GM12874 (cell line): ENCODE data around the gene SLC17A9.

Experiments used
- TF ChIP-seq, protein P1 (sequence below): IDR thresholded peaks from 2 replicates; pipeline ENCODE4 v1.5.1; 2011; ENCODE audit warnings: low read depth, mild to moderate bottlenecking, control low read depth, low read length, moderate library complexity; ENCODE audit not compliant: insufficient read depth

Gene SLC17A9

DNA sequence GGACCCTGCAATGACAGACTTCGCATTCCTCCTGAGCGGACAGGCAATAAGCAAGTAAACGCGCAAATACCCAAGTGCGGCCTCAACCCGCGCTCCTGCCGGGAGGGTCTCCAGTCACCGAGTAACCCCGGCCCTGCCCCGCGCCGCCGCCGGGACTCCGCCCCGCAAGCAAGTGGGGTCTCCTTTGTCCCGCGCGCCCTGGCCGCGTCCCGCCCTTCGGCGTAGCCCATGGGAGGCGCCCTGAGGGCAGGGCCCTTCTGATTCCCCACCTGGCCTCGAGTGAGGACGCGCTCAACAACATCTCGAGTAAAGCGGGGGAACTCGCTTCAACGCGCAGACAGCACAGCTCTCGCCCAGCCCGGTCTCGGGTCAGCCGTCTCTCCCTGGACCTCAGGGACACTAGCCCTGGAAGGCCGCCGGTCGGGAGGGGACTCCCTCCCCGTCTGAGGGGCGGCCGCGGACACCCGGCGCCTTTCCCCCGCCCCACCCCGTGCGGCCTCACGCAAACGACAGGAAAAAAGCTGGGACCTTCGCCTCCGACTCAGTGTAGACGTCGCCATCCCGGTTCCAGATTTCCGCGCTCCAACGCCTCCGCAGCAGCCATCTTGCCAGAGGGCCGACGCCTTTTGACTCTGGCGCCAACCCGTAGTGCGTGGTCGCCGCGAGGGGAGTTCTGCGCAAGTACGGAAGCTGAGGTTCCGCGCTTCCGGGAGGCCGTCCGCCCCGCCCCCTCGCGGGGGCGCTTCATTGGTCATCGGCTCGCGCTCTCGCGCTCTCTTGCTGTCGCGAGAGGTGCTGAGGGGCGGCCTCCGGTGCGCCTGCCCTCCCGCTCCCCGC lies 15.0 kb upstream of the SLC17A9 start:
- TF ChIP-seq, protein P1, sequence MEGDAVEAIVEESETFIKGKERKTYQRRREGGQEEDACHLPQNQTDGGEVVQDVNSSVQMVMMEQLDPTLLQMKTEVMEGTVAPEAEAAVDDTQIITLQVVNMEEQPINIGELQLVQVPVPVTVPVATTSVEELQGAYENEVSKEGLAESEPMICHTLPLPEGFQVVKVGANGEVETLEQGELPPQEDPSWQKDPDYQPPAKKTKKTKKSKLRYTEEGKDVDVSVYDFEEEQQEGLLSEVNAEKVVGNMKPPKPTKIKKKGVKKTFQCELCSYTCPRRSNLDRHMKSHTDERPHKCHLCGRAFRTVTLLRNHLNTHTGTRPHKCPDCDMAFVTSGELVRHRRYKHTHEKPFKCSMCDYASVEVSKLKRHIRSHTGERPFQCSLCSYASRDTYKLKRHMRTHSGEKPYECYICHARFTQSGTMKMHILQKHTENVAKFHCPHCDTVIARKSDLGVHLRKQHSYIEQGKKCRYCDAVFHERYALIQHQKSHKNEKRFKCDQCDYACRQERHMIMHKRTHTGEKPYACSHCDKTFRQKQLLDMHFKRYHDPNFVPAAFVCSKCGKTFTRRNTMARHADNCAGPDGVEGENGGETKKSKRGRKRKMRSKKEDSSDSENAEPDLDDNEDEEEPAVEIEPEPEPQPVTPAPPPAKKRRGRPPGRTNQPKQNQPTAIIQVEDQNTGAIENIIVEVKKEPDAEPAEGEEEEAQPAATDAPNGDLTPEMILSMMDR, result no peak

DNA sequence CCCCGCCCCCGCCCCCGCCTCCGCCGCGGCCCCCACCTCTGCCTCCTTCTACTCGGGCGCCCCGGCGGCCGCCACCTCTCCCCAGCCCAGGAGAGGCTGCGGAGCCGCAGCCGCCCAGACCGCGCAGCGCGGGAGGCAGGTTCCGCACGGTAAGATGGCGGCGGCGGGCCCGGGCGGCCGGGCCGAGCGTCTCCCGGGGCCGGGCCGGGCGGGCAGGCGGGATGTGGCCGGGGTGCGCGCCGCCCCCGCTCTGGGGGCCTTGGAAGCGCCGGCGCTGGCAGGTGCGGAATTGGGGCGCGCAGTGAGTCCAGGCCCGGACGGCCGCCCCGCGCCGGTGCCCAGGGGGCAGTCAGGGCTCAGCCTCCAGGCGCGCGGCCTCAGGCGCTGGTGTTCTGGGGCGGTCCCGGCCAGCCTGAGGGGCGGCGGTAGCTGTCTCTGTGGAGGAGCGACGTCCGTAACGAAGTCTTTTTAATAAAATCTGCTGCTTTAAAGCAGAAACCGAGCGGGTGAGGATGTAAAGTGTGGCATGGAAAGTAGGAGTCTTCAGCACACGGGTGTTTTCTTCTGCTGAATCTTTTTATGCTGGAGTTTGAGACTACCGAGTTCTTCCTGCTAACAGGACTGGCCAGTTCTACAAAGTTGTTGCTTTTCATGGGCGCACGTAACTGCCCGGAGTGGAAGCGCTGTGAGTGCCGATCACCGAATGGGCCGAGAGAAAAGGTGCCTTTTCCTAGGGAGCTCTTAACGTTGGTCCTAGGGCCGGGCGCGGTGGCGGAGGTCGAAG lies 14.2 kb upstream of the SLC17A9 start, which contains the start of gene GID8:
GID8 (plus strand) TSS at position 43 of the 784 bp plus-strand sequence. CDS start 3,356 bp downstream, outside the sequence.
- TF ChIP-seq, protein P1, result no peak

DNA sequence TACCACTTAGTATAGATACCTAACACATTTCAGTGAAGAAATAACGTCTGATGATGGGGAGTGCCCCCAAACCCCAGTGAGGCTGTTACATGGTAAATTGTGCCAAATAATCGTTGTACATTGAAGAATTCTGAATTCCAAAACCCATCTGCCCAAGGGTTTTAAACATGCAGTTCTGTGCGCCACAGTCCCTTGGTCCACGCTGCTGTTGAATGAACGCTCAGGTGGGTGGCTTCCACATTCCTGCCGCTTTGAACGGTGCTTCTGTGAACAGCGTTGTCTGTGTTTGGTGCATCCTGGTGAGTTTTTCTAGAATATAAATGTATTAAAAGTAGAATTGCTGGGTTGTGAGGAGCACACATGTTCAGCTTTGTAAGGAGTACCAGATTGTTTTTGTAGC lies 11.6 kb upstream of the SLC17A9 start:
- TF ChIP-seq, protein P1, result no peak

DNA sequence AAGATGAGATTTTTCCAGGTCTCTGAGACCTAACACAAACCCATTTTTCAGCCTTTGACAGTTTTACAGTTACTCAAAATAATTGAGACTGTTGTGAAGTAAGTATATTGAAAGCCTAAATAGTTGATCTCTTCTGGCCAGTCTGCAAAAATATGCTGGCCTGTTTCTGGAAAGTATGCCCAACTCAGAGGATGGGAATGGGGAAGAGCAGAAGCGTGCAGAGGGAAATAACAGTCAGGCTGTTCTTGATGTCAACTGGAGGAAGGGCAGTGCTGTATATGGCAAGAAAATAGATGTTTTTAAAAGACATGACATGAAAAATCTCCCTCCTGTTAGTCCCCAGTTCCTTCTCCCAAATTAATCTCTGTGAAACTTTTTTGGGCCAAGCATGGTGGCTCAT lies 10.7 kb upstream of the SLC17A9 start:
- TF ChIP-seq, protein P1, result no peak

DNA sequence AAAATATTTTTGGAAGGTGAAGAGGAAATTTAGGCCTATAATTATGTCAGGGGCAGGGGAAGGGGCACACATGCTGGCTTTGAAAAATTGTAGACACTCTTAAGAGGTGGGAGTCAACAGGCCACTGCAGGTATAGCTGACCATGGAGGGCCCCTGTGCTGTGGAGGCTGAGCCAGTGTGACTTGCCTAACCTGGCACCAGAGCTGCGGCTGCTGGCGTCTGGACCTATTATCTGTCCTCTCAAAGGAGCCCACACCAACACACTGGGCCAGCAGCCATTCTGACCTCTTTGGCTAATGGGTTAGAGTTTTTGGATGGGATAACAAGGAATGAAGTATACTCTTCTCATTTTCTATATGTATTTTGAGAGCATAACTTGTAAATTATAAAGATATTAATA lies 10.1 kb upstream of the SLC17A9 start:
- TF ChIP-seq, protein P1, result no peak

DNA sequence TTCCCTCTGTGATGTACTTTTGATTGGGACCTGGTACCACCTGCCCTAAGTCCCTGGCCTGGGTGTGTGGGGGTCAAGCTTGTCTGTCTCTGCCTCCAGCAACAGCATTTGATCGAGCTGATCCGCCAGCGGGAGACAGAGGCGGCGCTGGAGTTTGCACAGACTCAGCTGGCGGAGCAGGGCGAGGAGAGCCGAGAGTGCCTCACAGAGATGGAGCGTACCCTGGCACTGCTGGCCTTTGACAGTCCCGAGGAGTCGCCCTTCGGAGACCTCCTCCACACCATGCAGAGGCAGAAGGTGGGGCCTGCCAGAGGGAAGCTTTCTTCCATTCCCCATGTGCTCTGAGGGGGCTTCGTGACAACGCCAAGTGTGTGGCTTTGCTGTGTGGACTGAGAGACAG lies 9.1 kb upstream of the SLC17A9 start:
- TF ChIP-seq, protein P1, result no peak

DNA sequence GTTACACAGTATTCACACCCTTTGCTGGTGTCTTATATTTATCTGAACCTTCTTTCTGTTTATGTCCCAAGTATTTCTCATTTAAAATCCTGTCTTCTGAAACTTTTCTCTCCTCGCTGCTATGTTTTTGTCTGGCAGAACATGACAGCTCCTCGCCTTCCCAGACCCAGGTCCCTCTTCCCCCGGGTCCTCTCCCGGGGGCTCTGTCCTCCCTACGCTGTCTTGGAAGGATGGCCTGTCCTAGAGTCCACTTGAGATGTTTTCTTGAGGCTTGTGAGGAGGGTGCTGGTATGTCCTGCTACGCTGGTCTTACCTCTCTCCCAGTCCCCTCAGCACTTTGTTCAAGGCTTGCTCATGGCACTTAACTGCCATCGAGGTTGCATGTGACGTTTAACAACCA lies 8.3 kb upstream of the SLC17A9 start:
- TF ChIP-seq, protein P1, result no peak
